HG02981 (cell line): ENCODE data around the gene SMIM14.
"Not testable (repeated sequence)": the region's sequence is repeated elsewhere in the genome, so short reads cannot be mapped to it uniquely, and the experiment has no call there.

ENCODE experiments used
- ATAC-seq: cut with Tn5 transposase; IDR thresholded peaks from one replicate; pipeline ENCODE4 v1.9.1; 2021; ENCODE audit warnings: mild to moderate bottlenecking, moderate library complexity; ENCODE audit not compliant: unreplicated experiment

SMIM14 gene

DNA sequence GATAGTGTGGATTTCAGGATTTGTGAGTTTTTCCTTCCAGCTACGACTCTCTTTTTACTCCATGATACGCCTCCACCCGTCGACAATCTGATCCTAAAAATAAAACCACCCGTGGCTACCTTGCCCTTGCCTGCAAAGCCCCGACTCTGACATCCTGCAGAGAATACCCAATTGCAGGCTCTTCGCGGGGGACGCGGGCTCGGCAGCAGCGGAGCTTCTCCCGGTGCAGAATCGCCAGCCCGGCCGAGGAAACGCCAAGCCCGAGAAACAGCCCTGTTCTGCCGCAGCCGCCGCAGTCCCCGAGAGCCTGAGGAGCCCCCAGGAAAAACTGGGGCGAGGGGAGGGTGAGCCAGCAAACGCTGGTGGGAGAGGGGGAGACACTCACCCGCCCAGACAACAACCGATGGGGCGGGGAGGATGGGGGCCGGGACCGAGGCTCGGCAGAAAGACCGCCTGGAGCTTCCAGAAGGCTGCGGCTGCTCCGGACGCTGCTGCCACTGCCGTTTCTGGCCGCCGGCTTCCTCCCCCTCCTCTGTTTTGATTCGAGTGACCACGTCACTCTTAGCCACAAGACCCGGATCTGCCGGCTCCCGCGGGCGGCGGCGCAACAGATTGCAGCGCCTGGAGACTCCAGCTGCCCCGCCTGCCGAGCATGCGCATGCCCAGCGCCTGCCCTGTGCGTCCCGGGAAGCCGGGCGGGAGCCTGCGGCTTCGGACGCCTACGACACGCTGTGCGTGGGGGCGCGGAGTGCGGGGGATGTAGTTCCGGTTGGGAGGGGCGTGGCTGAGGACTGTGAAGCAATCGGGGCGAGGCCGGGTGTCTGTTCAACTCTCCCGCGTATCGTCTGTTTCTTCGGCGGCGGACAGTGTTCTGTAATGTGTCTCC is at the start of gene SMIM14:
Gene SMIM14 (minus strand): TSS at position 512 of the 886 bp plus-strand sequence. CDS start 33,720 bp downstream, outside the sequence.
- ATAC-seq: peak; percentile 74

DNA sequence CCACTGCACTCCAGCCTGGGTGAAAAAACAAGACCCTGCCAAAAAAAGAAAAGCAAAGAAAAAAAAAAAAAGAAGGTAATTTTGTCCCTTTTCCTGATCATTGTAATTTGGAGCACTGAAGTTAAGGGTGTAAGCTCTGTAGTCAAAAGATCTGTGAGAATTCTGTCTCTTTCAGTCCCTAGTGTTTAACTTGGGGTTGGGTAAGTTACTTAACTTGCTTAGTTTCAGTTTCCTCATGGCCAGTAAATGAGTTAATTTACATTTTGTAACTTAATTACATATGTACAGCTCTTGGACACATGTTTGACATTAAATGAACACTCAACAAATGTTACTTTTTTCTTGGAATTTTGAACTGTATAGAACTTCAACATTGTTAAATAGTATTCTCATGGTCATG is 48.3 kb upstream of the SMIM14 start:
- ATAC-seq: no peak

DNA sequence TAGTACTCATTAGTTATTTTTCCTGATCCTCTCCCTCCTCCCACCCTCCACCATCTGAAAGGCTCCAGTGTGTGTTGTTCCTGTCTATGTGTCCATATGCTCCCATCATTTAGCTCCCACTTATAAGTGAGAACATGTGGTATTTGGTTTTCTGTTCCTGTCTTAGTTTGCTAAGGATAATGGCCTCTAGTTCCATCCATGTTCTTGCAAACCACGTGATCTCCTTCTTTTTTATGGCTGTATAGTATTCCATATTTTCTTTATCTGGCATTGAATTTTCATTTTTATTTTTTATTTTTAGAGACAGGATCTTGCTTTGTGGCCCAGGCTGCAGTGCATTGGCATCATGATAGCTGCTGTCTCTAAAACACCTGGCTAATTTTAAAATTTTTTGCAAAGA is 47.3 kb upstream of the SMIM14 start:
- ATAC-seq: no peak

DNA sequence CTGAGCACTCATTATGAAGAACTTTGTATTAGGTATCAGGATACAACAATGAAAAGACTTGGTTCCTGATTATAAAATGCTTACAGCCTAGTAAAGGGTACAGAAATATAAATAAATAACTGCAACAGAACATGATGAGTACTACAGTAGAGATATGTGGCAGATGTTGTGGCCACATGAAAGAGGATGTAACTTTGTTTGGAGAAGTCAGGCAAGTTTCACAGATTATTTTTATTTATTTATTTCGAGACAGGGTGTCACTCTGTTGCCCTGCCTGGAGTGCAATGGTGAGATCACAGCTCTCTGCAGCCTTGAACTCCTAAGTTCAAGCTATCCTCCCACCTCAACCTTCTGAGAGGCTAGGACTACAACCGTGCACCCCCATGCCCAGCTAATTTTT is 43.5 kb upstream of the SMIM14 start:
- ATAC-seq: peak; percentile 85

DNA sequence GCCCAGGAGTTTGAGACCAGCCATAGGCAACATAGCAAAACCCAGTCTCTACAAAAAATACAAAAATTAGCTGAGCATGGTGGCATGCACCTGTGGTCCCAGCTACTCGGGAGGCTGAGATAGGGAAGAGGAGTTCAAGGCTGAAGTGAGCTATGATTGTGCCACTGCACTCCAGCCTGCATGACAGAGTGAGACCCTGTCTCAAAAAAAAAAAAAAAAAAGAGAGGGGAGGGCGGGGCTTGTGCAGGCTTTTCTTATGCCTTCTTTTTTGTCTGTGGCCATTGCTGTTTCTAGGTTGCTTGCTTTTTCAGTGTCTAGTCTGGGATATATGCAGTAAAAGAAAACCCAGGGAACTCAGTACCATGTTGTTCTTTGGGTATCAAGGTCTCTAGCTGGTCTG is 42.3 kb upstream of the SMIM14 start:
- not testable (repeated sequence) for ATAC-seq

DNA sequence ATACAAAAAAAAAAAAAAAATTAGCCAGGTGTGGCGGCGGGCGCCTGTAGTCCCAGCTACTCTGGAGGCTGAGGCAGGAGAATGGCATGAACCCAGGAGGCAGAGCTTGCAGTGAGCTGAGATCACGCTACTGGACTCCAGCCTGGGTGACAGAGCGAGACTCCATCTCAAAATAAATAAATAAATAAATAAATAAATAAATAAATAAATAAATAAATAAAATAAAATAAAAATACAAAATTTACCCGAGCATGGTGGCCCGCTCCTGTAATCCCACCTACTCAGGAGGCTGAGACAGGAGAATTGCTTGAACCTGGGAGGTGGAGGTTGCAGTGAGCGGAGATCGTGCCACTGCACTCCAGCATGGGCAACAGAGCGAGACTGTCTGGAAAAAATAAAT is 37.0 kb upstream of the SMIM14 start:
- ATAC-seq: not testable (repeated sequence)

DNA sequence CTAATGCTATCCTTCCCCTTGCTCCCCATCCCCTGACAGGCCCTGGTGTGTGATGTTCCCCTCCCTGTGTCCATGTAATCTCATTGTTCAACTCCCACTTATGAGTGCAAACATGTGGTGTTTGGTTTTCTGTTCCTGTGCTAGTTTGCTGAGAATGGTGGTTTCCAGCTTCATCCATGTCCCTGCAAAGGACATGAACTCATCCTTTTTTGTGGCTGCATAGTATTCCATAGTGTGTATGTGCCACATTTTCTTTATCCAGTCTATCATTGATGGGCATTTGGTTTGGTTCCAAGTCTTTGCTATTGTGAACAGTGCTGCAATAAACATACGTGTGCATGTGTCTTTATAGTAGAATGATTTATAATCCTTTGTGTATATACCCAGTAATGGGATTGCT is 31.6 kb upstream of the SMIM14 start:
- ATAC-seq: not testable (repeated sequence)

DNA sequence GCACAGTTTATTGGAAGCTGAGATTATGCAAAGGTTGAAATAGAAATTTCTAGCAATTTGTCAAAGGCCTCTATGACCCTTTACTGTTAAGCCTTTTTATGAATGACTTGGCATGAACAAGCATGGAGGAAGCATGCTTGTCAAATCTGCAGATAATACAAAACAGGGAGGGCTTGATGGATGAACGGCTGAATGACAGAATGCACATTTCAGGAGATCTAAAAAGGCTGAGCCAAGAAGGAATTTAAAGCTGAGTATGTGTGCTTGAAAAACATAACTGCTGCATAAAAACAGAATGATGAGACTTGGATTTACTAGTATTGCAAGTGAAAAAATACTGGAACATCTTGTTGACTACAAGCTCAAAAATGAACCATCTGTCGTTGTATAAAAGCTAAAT is 30.2 kb upstream of the SMIM14 start:
- ATAC-seq: no peak

DNA sequence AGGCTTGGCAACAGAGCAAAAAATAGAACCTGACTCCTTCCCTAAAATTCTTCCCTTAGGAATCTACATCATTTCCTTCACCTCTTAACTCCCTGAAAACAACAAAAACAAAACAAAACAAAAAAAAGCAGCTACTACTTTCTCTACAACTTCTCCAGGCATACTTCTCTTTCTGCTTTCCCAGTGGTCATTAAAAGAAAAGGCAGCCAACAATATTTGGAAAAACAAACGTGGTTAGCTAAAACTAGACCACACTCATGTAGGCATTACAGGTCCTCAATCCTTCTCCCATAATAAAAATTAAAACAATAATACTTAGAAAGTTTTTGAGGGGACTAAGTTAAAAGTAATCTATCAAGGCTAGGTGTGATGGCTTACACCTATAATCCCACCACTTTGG is 29.0 kb upstream of the SMIM14 start:
- no peak for ATAC-seq

DNA sequence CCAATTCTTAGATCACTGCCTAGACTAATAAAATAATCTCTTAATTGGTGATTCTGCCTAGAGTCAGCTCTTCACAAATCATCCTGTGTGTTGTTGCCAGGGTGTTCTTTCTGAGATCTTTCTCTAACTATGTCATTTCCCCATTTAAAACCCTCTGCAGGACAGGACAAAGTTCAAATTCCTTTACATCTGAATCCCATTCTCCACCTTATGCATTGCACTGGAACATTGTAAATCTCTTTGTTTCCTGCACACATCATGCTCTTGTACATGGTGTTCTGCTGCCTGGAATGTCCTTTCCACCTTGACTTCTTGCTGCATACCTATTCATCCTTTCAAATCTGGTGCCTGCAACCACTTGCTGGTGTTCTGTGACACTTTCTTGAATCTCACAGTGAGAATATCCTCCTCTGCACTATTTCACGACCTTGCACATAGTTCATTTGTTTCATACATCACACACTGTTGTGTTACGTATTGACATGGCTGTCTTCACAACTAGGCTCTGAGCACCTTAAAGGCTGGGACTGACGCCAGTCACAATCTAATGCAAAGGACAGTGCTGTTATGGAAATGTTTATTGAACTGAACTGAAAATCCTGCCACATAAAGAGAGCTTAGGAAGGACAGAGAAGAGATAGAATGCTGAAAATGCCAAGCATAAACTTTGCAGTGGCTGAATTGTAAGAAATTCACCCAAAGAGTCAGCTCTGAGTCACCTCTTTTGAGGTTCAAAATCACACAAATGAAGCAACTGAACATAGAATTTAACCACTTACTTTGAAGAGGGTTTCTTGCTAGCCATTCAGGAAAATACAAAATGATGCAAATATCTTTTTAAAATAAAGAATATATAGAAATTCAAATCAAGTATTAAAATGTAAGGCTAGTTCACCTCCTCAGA is 26.4 kb upstream of the SMIM14 start:
- ATAC-seq: no peak

DNA sequence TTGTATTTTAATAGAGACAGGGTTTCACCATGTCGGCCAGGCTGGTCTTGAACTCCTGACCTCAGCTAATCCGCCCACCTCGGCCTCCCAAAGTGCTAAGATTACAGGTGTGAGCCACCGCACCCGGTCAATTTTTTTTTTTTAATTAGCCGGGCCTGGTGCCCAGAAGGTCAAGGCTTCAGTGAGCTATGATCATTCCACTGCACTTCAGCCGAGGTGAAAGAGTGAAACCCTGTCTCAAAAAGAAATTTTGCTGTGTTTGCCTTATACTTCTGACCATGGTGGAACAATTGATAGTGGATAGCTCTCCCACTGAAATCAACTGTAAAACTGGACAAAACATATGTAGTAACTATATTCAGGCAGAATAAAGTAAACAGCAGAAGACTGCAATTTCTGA is 24.0 kb upstream of the SMIM14 start:
- ATAC-seq: no peak

DNA sequence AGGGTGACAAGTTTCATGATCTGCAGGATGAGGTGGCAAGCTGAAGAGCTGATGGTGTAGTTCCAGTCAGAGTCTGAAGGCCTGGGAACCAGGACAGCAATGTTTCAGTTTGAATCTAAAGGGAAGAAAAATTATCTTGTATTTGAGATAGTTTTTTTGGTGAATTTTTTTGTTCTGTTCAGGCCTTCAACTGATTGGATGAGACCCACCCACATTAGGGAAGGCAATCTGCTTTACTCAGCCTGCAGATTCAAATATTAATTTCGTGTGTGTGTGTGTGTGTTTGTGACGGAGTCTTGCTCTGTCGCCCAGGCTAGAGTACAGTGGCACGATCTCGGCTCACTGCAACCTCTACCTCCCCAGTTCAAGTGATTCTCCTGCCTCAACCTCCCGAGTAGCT is 22.1 kb upstream of the SMIM14 start:
- ATAC-seq: no peak

DNA sequence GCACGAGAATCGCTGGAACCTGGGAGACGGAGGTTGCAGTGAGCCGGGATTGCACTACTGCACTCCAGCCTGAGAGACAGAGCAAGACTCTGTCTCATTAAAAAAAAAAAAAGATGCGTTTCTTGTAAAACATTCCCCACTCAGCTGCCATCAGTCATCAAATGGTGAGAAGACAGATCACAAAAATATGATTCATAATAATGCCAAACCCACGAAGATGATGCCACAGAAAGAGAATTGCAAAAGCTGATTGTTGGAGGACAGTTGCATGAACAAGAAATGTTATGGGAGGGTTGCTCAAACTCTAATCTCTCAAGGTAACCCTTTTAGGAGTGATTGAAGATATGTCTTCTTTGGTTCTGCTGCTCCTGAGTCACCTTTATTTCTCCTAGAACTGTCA is 21.4 kb upstream of the SMIM14 start:
- no peak for ATAC-seq

DNA sequence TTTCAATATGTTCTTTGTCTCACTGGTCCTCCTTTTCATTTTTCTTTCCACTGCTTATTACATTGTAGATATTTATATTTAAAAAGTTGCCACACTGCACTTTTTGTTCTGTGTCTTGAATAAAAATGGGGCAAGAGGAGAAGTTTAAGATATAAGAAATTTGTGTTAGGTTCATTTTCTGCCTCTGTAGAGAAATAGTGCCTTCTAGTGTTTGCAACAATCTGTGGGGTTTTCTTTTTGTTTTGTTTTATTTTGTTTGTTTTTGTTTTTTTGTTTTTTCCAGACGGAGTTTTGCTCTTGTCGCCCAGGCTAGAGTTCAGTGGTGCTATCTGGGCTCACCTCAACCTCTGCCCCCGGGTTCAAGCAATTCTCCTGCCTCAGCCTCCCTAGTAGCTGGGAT is 20.1 kb upstream of the SMIM14 start:
- ATAC-seq: no peak

DNA sequence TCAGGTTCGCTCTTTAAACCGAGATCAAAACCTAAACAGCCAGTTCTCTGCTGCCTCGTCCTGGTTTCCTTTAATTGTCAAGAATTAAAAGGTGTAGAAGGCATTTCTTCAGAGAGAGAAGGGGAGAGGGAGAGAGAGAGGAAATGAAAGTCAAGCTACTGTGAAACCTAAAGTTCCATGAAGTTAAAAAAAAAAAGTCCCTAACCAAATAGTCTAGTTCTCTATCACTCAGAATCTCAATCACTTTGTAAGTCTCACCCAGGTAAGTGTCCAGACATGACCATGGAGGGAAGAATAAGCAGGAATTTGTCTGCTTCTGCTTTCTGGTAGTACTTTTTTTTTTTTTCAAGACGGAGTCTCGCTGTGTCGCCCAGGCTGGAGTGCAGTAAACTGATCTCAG is 18.8 kb upstream of the SMIM14 start:
- ATAC-seq: no peak

DNA sequence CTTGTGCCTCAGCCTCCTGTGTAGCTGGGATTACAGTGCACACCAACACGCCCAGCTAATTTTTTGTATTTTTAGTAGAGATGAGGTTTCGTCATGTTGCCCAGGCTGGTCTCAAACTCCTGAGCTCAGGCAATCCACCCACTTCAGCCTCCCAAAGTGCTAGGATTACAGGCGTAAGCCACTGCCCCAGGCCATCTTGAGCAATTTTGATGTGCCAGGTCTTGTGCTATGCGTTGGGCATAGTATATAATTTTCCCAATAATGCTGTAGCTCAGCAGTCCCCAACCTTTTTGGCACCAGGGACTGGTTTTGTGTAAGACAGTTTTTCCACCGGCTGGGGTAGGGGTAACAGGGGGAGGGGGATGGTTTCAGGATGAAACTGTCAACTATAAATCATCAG is 18.0 kb upstream of the SMIM14 start:
- not testable (repeated sequence) for ATAC-seq

DNA sequence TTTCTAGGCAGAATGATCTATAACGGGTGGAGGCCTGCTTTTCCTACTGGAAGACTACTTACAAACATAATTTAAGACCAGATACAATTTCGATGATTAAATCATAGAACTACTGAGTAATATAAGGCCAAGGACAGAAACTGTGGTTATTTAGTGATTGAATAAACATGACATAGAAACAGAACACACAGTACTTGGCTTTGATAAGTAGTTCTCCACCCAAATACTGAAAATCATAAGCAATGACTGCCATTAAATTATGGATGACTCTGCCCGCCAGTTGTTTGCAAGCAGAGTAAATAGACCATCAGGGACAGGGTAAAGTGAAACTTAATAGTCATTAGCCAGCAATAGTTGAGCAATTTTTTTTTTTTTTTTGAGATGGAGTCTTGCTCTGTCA is 17.2 kb upstream of the SMIM14 start:
- ATAC-seq: no peak

DNA sequence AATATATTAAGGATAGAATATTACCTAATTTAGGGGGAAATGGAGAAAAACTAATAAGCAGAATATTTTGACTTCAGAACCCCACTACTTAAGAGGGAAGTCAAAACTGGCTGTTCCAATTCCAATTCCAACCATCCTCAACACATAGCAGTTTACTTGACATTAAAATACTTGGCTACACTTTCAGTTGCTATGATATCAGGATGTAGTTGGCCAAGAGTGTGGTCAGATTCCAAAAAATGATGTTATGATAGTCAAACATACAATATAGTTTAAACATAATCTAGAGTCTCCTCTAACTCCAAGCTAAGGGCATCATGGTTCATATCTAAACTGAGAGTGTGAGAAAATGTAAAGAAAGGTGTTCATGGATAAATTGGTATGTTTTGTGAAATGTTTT is 16.5 kb upstream of the SMIM14 start:
- no peak for ATAC-seq

DNA sequence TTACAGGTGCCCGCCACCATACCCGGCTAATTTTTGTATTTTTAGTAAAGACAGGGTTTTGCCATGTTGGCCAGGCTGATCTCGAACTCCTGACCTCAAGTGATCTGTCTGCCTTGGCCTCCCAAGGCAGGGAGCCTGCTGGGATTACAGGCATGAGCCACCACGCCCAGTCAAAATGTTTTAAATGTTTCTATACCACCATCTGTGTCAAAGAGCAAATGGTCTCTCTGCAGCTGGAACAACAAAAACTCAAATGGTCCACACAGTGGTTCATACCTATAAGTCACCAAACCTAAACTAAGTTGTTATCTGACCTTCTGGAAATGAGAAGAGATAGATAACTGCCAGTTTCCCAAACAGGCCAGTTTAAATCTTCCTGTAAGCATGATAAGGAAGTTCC is 12.9 kb upstream of the SMIM14 start:
- ATAC-seq: not testable (repeated sequence)

DNA sequence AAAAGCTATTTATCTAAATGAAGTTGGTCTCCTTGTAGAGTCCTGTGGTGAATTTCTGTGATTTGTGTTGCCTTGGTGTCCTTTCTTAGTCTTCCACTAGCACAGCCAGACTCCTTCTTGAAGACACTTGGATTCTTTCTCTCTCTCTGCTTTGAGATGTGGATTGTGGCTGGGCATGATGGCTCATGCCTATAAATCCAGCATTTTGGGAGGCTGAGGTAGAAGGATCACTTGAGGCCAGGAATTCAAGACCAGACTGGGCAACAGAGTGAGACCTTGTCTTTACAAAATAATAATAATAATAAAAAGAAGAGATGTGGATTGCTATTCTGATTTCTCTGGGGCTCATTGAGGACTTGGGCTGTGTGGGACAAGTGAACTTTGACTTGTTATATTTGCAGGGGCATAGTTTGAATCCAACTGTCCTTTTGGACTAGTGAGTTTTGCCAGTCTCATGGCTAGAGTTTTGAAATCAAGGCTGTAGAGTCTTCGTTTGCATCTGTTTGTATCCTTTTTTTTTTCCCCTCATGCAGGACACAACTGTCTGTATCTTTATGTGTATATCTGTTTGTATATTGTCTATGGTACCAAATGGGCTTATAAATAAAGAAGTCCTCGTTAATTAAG is 11.1 kb upstream of the SMIM14 start:
- no peak for ATAC-seq

DNA sequence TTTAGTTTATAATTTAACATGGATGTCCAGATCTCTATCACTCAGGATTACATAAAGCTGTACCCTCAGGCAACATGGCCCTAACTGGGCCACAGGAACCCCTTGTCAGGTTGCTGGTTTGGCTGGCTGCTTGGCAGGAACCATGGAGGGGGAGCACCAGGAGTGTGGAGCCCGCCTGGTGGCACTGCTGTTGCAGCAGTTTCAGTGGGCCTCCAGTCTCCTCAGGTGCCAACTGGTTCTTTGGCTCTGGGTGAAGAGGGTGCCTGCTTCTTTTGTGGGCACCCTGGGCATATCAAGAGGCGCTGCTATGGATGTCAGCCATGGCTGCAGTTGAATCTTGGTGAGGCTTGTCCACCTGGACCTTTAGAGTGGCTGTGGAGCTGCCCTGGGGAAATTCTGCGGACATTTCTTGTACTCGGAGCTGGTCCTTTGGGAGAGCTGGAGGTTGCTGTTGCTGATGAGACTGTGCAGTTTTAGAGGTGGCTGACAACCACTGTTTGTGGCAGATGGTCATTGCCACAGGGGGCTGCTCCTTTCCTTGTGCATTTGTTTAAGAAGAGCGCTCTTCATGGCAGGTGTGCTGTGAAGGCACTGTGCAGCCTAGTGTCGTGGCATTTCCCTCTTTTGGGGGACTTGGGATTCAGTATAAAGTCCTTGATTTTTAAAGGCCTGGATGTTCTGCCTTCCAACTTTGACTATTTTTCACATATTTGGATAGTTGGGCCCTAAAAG is 10.3 kb upstream of the SMIM14 start:
- no peak for ATAC-seq
